Stimulated activated CD8-positive, alpha-beta memory T cell treated with anti-CD3 and anti-CD28 coated beads, Interleukin-7, amount 100 ng/mL, for 48 hours (primary cell): ENCODE data around the gene ATG14.
"Not testable (repeated sequence)": the region's sequence is repeated elsewhere in the genome, so short reads cannot be mapped to it uniquely, and the experiment has no call there.

Experiments used
- DNase-seq, 2 donors: peaks; one replicate each; pipeline ENCODE4 v3.0.0-alpha.2; 2020; ENCODE audit warnings: low read depth in 1 of 2; ENCODE audit errors: extremely low read depth in 1 of 2

ATG14 gene

GRCh38 chr14:55411426-55412389 is at the start of gene ATG14:
Gene ATG14 (minus strand): TSS chr14:55411830. CDS start chr14:55411822, 8 bp downstream.
- DNase-seq = peak; percentile 55 to 65

DNA sequence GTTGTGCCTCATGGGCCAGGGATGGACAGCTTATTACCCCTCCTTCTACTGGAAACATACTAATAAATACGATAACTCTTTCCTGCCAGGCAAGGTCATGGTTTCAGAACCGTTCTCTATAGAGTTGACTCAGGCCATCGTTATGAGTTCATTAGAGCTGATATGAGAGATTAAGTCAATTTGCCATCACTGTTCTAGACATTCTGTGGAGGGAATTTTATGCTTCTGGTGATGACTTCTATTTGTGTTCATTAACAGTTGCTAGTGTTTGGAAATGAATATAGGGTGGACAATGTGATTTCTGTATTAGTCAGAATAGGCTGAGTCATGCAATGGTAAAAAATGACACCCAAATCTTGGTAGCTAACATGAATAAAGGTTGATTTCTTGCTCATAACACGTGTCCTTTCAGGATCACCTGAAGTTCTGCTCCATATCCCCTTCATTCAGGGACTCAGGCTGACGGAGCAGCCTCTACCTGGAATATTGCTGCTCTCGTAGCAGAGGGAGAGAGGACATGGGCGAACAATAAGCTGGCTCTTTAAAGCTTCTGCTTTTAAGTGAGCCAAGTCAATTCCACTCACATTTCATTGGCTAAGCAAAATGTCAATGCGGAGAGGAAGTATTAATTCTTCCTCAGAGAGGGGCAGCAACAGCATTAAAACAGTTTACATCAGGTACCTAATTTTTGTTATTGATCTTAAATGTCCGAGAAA is 47.3 kb upstream of the ATG14 start:
- no peak for DNase-seq

DNA sequence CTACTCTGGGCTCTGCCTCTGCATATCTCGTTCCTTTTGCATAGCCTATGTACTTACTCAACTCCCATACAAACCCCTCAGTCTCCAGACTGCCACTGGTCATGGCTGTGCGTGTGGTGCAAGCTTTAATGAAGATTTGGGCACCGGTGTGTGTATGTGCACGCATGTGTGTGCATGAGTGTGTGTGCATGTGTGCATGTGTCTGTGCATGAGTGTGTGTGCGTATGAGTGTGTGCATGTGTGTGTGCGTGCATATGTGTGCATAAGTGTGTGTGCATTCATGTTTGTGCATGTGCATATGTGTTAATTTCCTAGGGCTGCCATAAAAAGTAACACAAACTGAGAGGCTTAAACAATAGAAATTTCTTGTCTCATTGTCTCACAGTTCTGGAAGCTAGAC is 45.9 kb upstream of the ATG14 start:
- DNase-seq = no peak

DNA sequence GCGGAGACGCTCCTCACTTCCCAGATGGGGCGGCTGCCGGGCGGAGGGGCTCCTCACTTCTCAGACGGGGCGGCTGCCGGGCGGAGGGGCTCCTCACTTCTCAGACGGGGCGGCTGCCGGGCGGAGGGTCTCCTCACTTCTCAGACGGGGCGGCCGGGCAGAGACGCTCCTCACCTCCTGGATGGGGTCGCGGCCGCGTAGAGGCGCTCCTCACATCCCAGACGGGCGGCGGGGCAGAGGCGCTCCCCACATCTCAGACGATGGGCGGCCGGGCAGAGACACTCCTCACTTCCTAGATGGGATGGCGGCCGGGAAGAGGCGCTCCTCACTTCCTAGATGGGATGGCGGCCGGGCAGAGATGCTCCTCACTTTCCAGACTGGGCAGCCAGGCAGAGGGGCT is 44.8 kb upstream of the ATG14 start:
- not testable (repeated sequence) for DNase-seq

DNA sequence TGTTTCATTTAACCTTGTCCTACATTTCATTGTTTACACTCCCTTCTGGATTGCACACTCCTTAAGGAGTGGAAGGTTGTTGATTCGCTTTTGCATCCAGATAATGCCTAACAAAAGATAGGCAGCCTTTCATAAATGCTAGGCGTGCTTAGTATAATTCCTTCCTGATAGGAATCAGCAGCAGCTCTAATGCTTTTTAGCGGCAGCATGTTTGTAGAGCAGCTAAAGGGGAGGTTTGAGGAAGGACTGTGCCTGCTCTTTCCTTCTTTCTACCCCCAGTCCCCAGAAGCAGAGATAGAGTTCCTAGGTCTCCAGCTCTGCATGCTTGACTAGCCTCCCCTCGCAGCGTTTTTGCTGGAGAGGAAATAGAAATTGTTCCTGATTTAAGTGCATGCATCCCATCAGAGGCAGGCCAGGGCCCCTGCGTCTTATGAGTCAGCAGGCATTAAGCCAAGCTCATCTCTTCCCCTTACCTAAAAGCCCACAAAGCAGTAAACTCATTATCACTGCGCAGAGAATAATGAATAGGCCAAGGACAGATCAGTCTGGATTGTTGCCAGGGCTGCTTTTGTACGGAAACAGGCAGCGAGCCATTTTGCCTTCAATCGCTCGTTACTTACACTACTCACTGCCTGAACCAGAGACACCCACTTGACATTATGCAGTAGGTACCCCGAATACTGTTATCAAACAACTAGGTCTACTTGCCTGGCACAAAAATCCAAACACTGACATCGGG is 42.8 kb upstream of the ATG14 start:
- no peak for DNase-seq

- no peak for DNase-seq
These were observed 40.3 kb upstream of the ATG14 start for GRCh38 chr14:55451950-55452349.

DNA sequence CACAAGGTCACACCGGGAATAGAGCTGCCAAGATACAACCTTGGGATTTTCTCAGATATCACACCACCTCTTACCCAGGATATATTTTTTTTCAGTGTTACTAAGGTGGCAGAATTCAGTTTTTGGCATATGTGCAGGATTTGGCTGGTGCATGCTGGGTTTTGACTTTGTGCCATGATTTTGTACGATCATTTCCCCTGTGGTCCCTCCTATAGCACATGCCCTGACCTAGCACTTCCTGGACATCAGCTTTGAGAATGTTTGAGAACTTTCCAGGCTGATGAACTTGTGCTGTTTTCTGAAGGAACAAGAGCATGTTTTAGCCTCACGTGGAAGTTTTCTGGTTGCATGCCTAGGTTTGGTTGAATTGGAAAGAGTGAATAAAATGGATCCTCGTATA is 39.8 kb upstream of the ATG14 start:
- DNase-seq = no peak

- no peak for DNase-seq
These were observed 39.4 kb upstream of the ATG14 start for GRCh38 chr14:55450987-55451386.

DNA sequence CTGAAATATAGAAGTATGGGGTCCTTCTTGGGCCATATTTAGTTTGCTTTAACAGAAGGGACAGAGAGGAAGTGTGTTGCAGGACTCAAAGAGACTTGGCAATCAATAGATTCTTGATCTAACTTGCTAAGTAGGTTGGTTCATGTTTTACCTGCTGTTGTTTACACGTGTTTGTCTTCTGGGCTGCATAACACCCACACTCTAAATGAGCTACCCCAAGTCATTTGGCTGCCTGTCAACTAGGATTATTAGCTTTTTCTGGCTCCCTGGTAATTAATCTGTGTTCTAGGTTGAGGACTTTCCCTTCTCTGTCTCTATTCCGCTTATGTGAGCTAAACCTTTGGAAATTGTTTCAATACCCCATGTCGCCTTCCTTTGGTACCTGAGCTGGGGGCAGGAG is 38.9 kb upstream of the ATG14 start:
- no peak for DNase-seq

DNA sequence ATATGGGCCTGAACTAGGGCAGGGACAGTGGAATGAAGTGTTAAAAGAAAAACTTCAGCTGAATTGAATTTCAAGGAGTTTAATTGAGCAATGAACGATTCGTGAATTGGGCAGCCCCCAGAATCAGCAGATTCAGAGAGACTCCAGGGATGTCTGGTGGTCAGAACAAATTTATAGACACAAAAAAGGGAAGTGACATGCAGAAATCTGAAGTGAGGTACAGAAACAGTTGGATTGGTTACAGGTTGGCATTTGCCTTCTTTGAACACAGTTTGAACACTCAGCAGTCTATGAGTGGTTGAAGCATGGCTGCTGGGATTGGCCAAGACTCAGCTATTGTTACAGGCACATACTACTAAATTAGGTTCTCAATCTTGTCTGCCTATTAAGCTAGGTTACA is 38.5 kb upstream of the ATG14 start:
- no peak for DNase-seq

DNA sequence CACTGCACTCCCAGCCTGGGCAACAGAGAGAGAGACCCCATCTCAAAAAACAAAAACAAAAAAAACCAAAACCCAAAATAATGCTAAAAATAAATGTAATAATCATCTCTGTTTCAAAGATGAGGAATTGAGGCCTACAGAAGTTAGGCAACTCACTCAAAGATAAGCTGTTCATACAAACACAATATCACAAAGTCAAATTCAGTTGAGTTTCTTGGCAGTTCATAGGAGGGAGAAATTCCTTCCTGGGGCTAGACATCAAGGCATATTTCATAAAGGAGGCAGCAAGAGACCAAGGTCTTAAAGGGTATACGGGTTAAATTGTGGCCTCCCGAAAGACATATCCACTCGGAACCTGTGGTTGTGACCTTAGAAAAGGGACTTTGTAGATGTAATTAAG is 37.5 kb upstream of the ATG14 start:
- DNase-seq = no peak

GRCh38 chr14:55448141-55448614 is 36.5 kb upstream of the ATG14 start:
- peak in 1 of 2 donors; percentile 54 for DNase-seq

DNA sequence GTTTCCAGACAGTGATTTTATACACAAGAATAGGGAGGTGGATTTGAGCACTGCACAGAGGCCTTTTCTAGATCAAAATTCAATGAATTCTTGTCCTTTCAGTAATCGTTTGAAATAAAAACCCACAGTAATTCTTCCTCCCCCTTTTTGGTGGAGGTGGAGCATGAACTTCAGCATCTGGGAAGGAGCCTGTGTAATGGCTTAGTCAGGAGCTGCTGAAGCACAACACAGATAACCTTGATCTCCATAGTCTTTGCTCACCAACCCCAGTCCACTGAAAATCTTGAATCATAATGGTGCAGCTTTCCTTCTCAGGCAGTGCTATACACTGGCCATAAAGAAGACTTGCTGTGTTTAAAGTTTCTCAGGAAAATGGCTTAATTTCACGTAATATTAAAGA is 35.2 kb upstream of the ATG14 start:
- DNase-seq = no peak

DNA sequence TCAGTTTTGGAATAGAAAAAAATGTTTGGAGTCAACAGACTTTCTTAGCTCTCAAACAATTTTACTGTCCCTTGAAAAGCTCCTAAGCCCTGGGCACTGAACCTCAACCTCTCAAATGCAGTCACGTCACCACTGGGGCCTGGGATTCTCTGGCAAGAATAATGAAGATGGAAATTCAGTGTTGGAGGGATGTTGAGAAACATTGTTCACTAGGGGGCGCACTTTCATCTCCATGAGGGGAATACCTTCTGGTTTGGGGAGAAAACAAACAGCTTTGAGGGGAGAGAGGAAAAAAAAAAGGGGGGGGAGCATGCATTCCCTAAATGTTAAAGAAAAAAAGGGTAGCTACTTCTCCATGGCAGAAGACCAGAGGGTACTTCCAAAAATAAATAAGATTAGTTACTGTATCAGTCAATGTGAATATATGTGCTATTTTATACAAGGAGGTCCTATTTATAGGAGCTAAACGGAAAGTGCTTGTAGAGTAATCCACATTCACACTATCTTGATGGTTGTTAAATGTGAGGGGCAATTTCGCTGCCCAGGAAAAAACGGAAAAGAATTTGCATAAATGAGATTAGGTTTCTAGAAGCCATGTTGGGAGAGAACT is 34.6 kb upstream of the ATG14 start:
- peak in 1 of 2 donors; percentile 43 for DNase-seq

- no peak for DNase-seq
These were observed 29.7 kb upstream of the ATG14 start for GRCh38 chr14:55441286-55441685.

GRCh38 chr14:55440385-55440784 is 28.8 kb upstream of the ATG14 start, which contains the start of gene TBPL2:
Gene TBPL2 (minus strand): TSS chr14:55440616. CDS start chr14:55440449, 167 bp downstream.
- DNase-seq = no peak

- DNase-seq = no peak
These were observed 26.5 kb upstream of the ATG14 start for GRCh38 chr14:55438066-55438683.

DNA sequence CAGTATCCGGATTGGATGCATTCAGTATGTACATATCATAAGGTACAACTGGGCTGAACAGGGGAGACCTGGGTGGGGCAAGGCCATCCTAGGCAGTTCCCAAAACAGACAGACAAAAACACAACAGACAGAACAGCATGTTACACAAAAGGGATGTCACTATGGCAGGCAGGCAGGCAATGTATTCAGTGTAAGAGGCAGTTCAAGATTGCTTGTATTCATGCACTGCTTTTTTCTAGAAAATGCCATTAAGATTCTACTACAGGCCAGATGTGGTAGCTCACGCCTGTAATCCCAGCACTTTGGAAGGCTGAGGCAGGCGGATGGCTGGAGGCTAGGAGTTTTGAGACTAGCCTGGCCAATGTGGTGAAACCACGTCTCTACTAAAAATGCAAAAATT is 25.3 kb upstream of the ATG14 start:
- DNase-seq = no peak

GRCh38 chr14:55436519-55436918 is 24.9 kb upstream of the ATG14 start:
- no peak for DNase-seq

DNA sequence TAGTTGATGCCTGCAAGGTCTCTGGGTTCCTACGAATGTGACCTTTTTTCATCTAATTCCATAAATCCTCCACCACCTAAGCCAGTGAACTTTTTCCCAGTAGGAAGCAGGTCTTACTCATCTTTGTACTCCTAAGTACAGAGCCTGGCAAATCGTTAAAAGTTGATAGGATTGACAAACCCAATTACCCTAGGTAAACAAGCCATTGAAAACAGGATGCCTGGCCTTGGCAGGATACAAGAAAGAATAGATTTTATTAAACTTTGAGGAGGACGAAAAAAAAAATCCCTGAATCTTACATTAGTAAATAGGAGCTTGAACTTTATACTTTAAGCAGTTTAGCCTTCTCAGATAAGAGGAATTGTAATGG is 23.2 kb upstream of the ATG14 start:
- no peak for DNase-seq
